MCF 10A (cell line): Measurements from ENCODE around the gene CAVIN1. TPM values are rescaled to one million over a fixed set of nuclear protein-coding genes. Genes with fewer than 3 reads are reported as not detected.
"Not testable (repeated sequence)": the region's sequence is repeated elsewhere in the genome, so short reads cannot be mapped to it uniquely, and the experiment has no call there.

Experiments used
- BruUV-seq: library from RNA; stranded (reverse); fragments of 400-500 nt; replicated peaks from 2 replicates; lab custom pipeline; 2021; lab: Mats Ljungman, UMichigan
- CTCF ChIA-PET: fragments of 300-600 bp; sonication (Branson Sonifier 250); formaldehyde crosslinking; extraction: SDS; loops from one replicate; lab custom pipeline; 2021; ENCODE audit warnings: antibody characterized with exemption, inconsistent platforms; lab: Yijun Ruan, JAX
- POLR2A ChIA-PET: fragments of 300-600, 350-650 bp; sonication (Branson Sonifier 250); formaldehyde crosslinking; extraction: SDS; loops from one replicate; lab custom pipeline; 2020; ENCODE audit warnings: antibody characterized with exemption, inconsistent platforms; lab: Yijun Ruan, JAX
- DNase-seq: peaks from one replicate; pipeline ENCODE4 v3.0.0-alpha.2; 2018; ENCODE audit not compliant: unreplicated experiment
- H3K27ac Mint-ChIP-seq: one replicate; pipeline ENCODE4 v1.8.0; 2022; ENCODE audit warnings: mild to moderate bottlenecking, low read depth, mixed read lengths; ENCODE audit not compliant: unreplicated experiment
- H3K27me3 Mint-ChIP-seq: one replicate; pipeline ENCODE4 v1.8.0; 2022; ENCODE audit warnings: mixed read lengths; ENCODE audit not compliant: insufficient read depth, unreplicated experiment
- H3K36me3 Mint-ChIP-seq: one replicate; pipeline ENCODE4 v1.8.0; 2022; ENCODE audit warnings: mild to moderate bottlenecking, moderate library complexity, mixed read lengths; ENCODE audit not compliant: insufficient read depth, unreplicated experiment
- H3K4me1 Mint-ChIP-seq: one replicate; pipeline ENCODE4 v1.8.0; 2022; ENCODE audit warnings: mixed read lengths; ENCODE audit not compliant: insufficient read depth, unreplicated experiment
- H3K4me3 Mint-ChIP-seq: one replicate; pipeline ENCODE4 v1.8.0; 2022; ENCODE audit warnings: mild to moderate bottlenecking, moderate library complexity, mixed read lengths; ENCODE audit not compliant: unreplicated experiment
- H3K9me3 Mint-ChIP-seq: one replicate; pipeline ENCODE4 v1.8.0; 2022; ENCODE audit warnings: mixed read lengths; ENCODE audit not compliant: unreplicated experiment
- CTCF ChIP-seq: fragments of 200-600 bp; IDR thresholded peaks from one replicate; pipeline ENCODE4 v1.8.0; 2022; ENCODE audit warnings: antibody characterized with exemption, mild to moderate bottlenecking; ENCODE audit not compliant: unreplicated experiment
- intact Hi-C: fragments of 100-400 bp; cut with micrococcal nuclease; formaldehyde crosslinking; loops from 2 replicates; pipeline ENCODE4 v1.14.1; 2022
- total RNA-seq: library from RNA; stranded (reverse); gene quantifications from 2 replicates; pipeline ENCODE4 v1.2.3, GENCODE V29; 2022

The CAVIN1 gene
- total RNA-seq, 1 experiment from 2014 or later: 143 TPM

DNA sequence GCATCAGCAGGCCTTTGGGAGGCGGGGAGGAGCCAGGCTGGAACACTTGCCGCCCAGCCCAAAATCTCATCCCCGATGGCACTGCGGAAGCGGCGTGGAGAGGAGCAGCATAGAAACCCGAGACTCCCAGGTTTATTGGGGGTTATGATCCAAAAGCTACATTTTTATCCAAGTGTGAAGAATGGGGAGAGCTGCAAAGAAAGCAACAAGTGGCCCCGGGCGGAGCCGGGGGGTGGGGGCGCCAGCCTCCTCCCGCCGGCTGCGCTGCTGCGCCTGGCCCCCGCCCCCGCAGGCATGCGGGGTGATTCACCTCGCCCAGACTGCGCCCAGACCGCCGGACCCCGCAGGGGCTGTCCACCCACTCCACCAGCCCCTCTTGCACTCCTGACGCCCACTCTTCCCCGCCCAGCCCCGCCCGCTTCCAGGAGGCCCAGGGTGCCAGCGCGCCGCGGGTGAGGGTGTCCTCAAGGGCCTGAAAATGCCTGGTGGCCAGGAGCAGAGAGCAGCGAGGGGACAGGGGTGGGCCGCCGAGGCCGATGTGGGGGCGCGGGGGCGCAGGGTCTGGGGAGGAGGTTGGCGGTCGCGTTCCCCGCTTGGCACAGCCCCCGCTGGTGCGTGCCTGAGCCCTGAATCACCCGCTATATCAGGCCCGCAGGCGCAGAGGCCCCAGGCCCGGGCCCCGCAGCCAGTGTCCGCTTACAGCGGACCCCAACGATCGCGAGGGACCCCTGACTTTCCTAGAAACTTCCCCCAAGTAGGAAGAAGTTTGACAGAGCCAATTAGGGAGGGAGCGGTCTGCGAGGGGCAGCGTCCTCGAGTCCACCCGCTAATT, 1.3 kb downstream of the CAVIN1 start:
- peaks cover 13% of the 10 kb centered on the region for H3K36me3 Mint-ChIP-seq
- CTCF ChIA-PET: interaction anchor here (0.6 to 3.5 kb wide), 8 partner anchors 13 to 100 kb away, joined by 3 to 18 read pairs (median 6); no protein-coding TSS in a partner anchor
- no peaks in the 10 kb centered on the region for H3K9me3 Mint-ChIP-seq
- POLR2A ChIA-PET: interaction anchor here (0.6 to 10.2 kb wide), 22 partner anchors 11 to 455 kb away, joined by 3 to 273 read pairs (median 12); partner anchors contain the start of genes CNP, NAGLU and STAT3
- H3K4me1 Mint-ChIP-seq: peaks cover 20% of the 10 kb centered on the region
- TF ChIP-seq CTCF: no peak
- DNase-seq: peak; percentile 57
- BruUV-seq: no TSS peak
- H3K27ac Mint-ChIP-seq: peak overlapping the region; percentile 88
- peak overlapping the region; percentile 96 for H3K4me3 Mint-ChIP-seq
- H3K27me3 Mint-ChIP-seq: no peaks in the 10 kb centered on the region
- intact Hi-C loops: loop anchor here (5.0 kb wide), 2 partner anchors 34 to 99 kb away; partner anchors contain the start of gene STAT3

DNA sequence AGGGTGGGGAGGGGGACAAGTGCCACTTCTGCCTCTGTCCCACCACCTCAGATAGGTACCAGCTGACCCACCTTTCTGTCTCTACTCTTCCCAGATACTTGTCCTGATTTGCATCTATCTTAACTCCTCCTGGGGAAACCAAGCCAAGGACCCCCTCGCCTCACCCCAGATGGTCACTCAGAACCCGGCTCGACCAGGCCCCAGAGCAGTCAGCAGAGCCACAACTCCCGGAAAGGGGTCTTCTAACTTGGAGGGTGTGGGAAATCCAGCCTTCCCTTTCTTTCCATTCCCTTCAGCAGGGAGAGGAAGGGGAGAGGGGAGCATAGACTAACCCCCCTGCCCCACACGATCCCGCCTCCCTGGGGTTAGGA, 1.9 kb downstream of the CAVIN1 start:
- Mint-ChIP-seq H3K4me1 (peaks cover 23% of the 10 kb centered on the region), H3K9me3 (no peaks in the 10 kb centered on the region), H3K36me3 (peaks cover 13% of the 10 kb centered on the region), H3K27me3 (no peaks in the 10 kb centered on the region), H3K27ac (peak overlapping the region; percentile 88), H3K4me3 (peak overlapping the region; percentile 96)
- no TSS peak for BruUV-seq
- intact Hi-C loops: loop anchor here (5.0 kb wide), 2 partner anchors 34 to 99 kb away; partner anchors contain the start of gene STAT3
- CTCF ChIA-PET: interaction anchor here (1.0 to 3.5 kb wide), 3 partner anchors 12 to 98 kb away, joined by 4 to 18 read pairs (median 5); no protein-coding TSS in a partner anchor
- no peak for TF ChIP-seq CTCF
- POLR2A ChIA-PET: interaction anchor here (0.6 to 10.2 kb wide), 11 partner anchors 11 to 133 kb away, joined by 3 to 273 read pairs (median 3); partner anchors contain the start of gene STAT3
- no peak for DNase-seq

DNA sequence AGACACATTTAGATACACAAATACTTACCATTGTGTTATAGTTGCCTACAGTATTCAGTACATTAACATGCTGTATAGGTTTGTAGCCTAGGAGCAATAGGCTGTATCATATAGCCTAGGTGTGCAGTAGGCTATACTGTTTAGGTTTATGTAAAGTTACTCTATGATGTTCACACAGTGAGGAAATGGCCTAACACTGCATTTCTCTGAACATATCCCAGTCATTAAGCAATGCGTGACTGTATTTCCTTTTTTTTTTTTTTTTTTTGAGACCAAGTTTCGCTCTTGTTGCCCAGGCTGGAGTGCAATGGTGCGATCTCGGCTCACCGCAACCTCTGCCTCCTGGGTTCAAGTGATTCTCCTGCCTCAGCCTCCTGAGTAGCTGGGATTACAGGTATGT, 5.1 kb downstream of the CAVIN1 start:
- not testable (repeated sequence) for H3K27me3 Mint-ChIP-seq, DNase-seq

GRCh38 chr17:42414704-42415409, 8.2 kb downstream of the CAVIN1 start:
- DNase-seq: no peak
- H3K36me3 Mint-ChIP-seq: peaks cover 23% of the 10 kb centered on the region

More for the DNA sequence above, 5.1 kb downstream of the CAVIN1 start:
- Mint-ChIP-seq H3K4me1 (peaks cover 38% of the 10 kb centered on the region), H3K36me3 (peaks cover 19% of the 10 kb centered on the region)
- H3K27ac Mint-ChIP-seq, intact Hi-C loops, BruUV-seq, H3K4me3 Mint-ChIP-seq, H3K9me3 Mint-ChIP-seq: not testable (repeated sequence)
- ChIA-PET POLR2A (interaction anchor here (0.6 to 10.2 kb wide), 2 partner anchors 8 to 349 kb away, joined by 3 to 273 read pairs; no protein-coding TSS in a partner anchor), CTCF (interaction anchor here (1.2 kb wide), 1 partner anchor 12 kb away, joined by 7 read pairs; no protein-coding TSS in a partner anchor)

More at GRCh38 chr17:42414704-42415409, 8.2 kb downstream of the CAVIN1 start:
- ChIA-PET CTCF (interaction anchor here (0.6 to 1.2 kb wide), 4 partner anchors 8 to 69 kb away, joined by 3 to 6 read pairs (median 4); partner anchors contain the start of gene CAVIN1), POLR2A (interaction anchor here (1.0 kb wide), 1 partner anchor 8 kb away, joined by 4 read pairs; the partner anchor contains the start of gene CAVIN1)
- intact Hi-C loops: no loop called here
- H3K9me3 Mint-ChIP-seq: no peaks in the 10 kb centered on the region
- BruUV-seq: no TSS peak
- H3K4me1 Mint-ChIP-seq: peaks cover 42% of the 10 kb centered on the region
- TF ChIP-seq CTCF: no peak
- no peaks in the 10 kb centered on the region for H3K27me3 Mint-ChIP-seq
- peak overlapping the region; percentile 77 for H3K27ac Mint-ChIP-seq
- H3K4me3 Mint-ChIP-seq: no peak overlapping the region
